Transverse colon (tissue), 4 donors: ENCODE data around the gene PDHA1. TPM values are rescaled to one million over a fixed set of nuclear protein-coding genes. Genes with fewer than 3 reads are reported as not detected.

Source experiments
- DNase-seq: peaks from one replicate; pipeline ENCODE4 v3.0.0-alpha.2; 2019
- H3K27ac ChIP-seq, 4 donors: fragments of 200-600 bp; sonication (generic); 2 replicates each; pipeline ENCODE4 v1.5.1; 2016 to 2018; ENCODE audit warnings: inconsistent platforms in 4 of 4
- H3K27me3 ChIP-seq: fragments of 200-600 bp; sonication (generic); 2 replicates; pipeline ENCODE4 v1.5.1; 2017; ENCODE audit warnings: inconsistent platforms
- H3K36me3 ChIP-seq, 4 donors: fragments of 200-600 bp; sonication (generic); 2 replicates each; pipeline ENCODE4 v1.5.1; 2017 to 2019; ENCODE audit warnings: inconsistent platforms in 4 of 4
- H3K4me1 ChIP-seq, 4 donors: fragments of 200-600 bp; sonication (generic); 2 replicates each; pipeline ENCODE4 v1.5.1; 2017 to 2020; ENCODE audit warnings: inconsistent platforms in 4 of 4
- H3K4me3 ChIP-seq, 4 donors: fragments of 200-600 bp; sonication (generic); 1 replicate in 1 of 4; 2 replicates in 3 of 4; pipeline versions ENCODE4 v1.5.1 to v1.6.1; 2017 to 2019; ENCODE audit warnings: inconsistent platforms in 4 of 4
- H3K9me3 ChIP-seq, 2 donors: fragments of 200-600 bp; sonication (generic); 2 replicates each; pipeline ENCODE4 v1.5.1; 2017 to 2019; ENCODE audit warnings: inconsistent platforms in 2 of 2
- CTCF ChIP-seq, 5 experiments: fragments of 200-600 bp in 3 of 5; fragments of 450-650 bp in 2 of 5; sonication (generic) in 3 of 5; IDR thresholded peaks; 1 replicate in 2 of 5; 2 replicates in 3 of 5; pipeline ENCODE4 v1.5.1; 2016 to 2017; ENCODE audit warnings: antibody characterized with exemption in 5 of 5, inconsistent platforms in 3 of 5, mild to moderate bottlenecking in 2 of 5, moderate library complexity in 1 of 5
- EP300 ChIP-seq: sonication (generic); formaldehyde crosslinking; IDR thresholded peaks from one replicate; pipeline ENCODE4 v1.6.1; 2017; ENCODE audit warnings: antibody characterized with exemption, low read depth
- POLR2A ChIP-seq: fragments of 450-650 bp; IDR thresholded peaks from one replicate; pipeline ENCODE4 v1.6.1; 2016; ENCODE audit warnings: antibody characterized with exemption, mild to moderate bottlenecking, moderate library complexity
- POLR2AphosphoS5 ChIP-seq, 3 donors: sonication (generic); formaldehyde crosslinking; IDR thresholded peaks; one replicate each; pipeline ENCODE4 v1.6.1; 2016; ENCODE audit warnings: antibody characterized with exemption in 3 of 3
- WGBS, 2 donors: methylation state at CpG; one replicate each; pipeline ENCODE4 v1.1.5; 2018; ENCODE audit warnings: low coverage in 1 of 2; 5-methylcytosine and 5-hydroxymethylcytosine counted together
- in situ Hi-C, 4 donors: fragments of 200-750 bp; cut with MboI; loops; one replicate each; pipeline versions ENCODE4 v1.15.0 to v1.15.1; 2017; ENCODE audit warnings: low sequenced_read_pairs in 3 of 4, low pct_ligation_motif_present in 1 of 4, low pct_unique_long_range_greater_than_20kb in 1 of 4
- intact Hi-C: fragments of 100-400 bp; cut with DNase I; formaldehyde crosslinking; loops from one replicate; pipeline ENCODE4 v1.15.1; 2023; ENCODE audit warnings: low total_unique reads
- small RNA-seq, 4 donors: library from RNA; depleted of rRNA; stranded (forward); fragments of <200 nt; gene quantifications; one replicate each; pipeline ENCODE3, GENCODE V24; 2016
- total RNA-seq, 4 donors: library from RNA; depleted of rRNA; stranded (reverse); fragments of >200 nt; gene quantifications; one replicate each; pipeline ENCODE4 v1.1.0, GENCODE V29; 2016

Gene PDHA1
- total RNA-seq, 4 donors from 2014 or later: 77.4 to 264 (median 189) TPM

- Histone ChIP-seq H3K36me3 (no peaks in the 10 kb centered on the region), H3K27me3 (no peaks in the 10 kb centered on the region), H3K4me3 (no peak overlapping the region), H3K4me1 (no peaks in the 10 kb centered on the region), H3K9me3 (no peaks in the 10 kb centered on the region), H3K27ac (no peak overlapping the region)
- intact Hi-C loops (no loop called here), in situ Hi-C loops (no loop called here)
- DNase-seq: no peak
- TF ChIP-seq POLR2AphosphoS5 (IDR thresholded peaks at IDR 0.05) (no peak), POLR2A (no peak), EP300 (no peak), CTCF (IDR thresholded peaks at IDR 0.05) (no peak)
Measured at GRCh38 chrX:19403696-19404095, 60.0 kb downstream of the PDHA1 start.

- no peak overlapping the region for H3K4me3 ChIP-seq
Measured at GRCh38 chrX:19410259-19410658, 66.5 kb downstream of the PDHA1 start.

More at GRCh38 chrX:19410259-19410658, 66.5 kb downstream of the PDHA1 start:
- 92% methylated on average over 2 of the region's 2 CpGs; no CpG with 5 or more reads in 1 of the 2 donors for WGBS, 2 donors
- Histone ChIP-seq H3K9me3 (no peaks in the 10 kb centered on the region), H3K27me3 (no peaks in the 10 kb centered on the region), H3K27ac (no peak overlapping the region), H3K4me1 (no peaks in the 10 kb centered on the region), H3K36me3 (no peaks in the 10 kb centered on the region)
- in situ Hi-C loops: no loop called here
- TF ChIP-seq CTCF (IDR thresholded peaks at IDR 0.05) (no peak), POLR2AphosphoS5 (IDR thresholded peaks at IDR 0.05) (no peak), POLR2A (no peak), EP300 (no peak)
- DNase-seq: no peak
- intact Hi-C loops: no loop called here

Small RNA genes lying within 50 kb of the gene (small RNA-seq; reads per million reads assigned to genes)
- gene RF00019: 0 reads per million in 4 donors

Other genes starting within 250 kb of the PDHA1 start
- under 1 TPM in 2 of 4 donors, not detected in 2; 0.41 to 0.64 TPM for gene ADGRG2, start 221.5 kb upstream of the PDHA1 start, total RNA-seq
- under 1 TPM in 2 of 4 donors, not detected in 2; 0.14 to 0.16 TPM for gene MAP3K15, start 171.6 kb downstream of the PDHA1 start, total RNA-seq